Stimulated activated CD4-positive, alpha-beta T cell treated with anti-CD3 and anti-CD28 coated beads, Interleukin-1b, Interleukin-23, amount 100 ng/mL, for 1 hour (primary cell): ENCODE results near the gene MEGF9.

Source experiments
- DNase-seq, 2 donors: peaks; one replicate each; pipeline ENCODE4 v3.0.0-alpha.2; 2020; ENCODE audit warnings: low read depth in 2 of 2

The MEGF9 gene

GRCh38 chr9:120705174-120705573 is 9.1 kb downstream of the MEGF9 start:
- DNase-seq: no peak

GRCh38 chr9:120702075-120702474 is 12.2 kb downstream of the MEGF9 start:
- no peak for DNase-seq

- no peak for DNase-seq
Measured at GRCh38 chr9:120701248-120701647, 13.0 kb downstream of the MEGF9 start.

GRCh38 chr9:120698766-120699165 is 15.5 kb downstream of the MEGF9 start:
- DNase-seq: no peak

DNA sequence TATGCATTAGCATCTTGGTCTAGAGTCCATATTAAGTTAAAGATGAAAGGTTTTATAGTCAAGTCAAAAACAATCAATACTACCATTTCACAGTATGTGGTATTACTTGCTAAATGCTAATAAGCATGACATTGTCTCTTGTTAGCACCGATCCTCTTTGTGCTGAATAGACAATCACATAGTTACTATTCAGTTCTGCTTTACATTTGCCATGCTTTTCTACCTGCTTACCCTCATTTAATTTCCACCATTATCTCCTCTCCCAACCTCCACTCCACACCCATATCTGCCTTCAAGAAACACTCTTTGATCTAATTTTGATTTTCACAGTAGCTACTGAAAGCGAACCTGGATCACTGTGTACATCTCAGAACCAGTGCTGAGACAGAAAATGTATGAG is 16.8 kb downstream of the MEGF9 start:
- no peak for DNase-seq

- no peak for DNase-seq
Measured at GRCh38 chr9:120696551-120697230, 17.6 kb downstream of the MEGF9 start.

GRCh38 chr9:120694559-120694958 is 19.7 kb downstream of the MEGF9 start:
- no peak for DNase-seq

GRCh38 chr9:120693700-120694008 is 20.6 kb downstream of the MEGF9 start:
- DNase-seq: no peak

DNA sequence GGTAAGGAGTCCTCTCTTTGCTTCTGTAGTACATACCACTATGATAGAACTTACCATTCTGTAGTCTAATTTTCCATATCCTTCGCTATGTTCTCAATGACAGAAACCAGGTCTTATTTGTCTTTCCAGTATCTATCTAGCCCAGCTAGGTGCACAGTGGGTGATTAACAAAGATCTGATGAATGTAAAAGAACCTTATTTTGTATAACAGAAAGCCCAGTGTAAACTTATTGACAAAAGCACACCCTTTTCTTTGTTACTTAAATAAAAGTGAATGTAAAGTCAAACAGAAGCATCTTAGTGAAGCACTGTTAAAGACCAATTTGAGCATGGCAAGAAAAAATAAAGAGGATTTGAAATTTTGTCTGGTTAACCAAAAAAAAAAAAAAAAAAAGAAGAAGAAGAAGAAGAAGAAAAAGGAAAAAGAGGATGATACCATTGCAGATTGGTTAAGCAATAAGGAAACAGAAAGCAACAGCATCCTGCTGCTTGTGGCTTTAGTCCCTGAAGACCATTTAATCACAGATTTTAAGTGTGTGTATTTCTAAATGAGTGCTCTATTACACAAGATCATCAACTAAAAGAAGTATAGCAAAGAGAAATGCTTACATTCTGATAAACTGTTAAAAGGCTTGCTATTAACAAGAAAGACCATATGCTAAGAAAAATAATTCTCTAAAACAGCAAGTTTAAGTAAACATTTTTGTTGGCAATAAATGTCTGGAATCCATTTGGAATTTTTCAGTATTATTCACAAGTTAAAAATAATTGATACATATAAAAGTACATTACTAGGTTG is 21.2 kb downstream of the MEGF9 start:
- DNase-seq: no peak

DNA sequence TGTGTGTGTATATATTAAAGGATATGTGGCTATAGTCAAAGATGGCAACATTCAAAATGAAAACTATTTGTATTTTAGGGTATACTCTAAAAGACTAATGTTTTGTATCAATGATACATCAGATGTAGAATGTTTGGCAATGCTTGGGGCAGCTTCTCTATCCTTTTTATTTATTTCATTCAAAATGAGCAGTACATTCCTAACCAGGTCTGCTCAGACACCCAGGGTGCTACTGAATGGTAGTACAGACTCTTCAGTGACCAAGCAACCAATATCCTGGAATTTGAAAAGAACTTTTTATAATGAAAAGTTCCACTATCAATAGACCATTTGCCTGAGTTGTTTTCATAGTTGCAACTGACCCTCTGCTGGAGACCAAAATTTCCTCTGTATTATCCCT is 23.9 kb downstream of the MEGF9 start:
- no peak for DNase-seq

DNA sequence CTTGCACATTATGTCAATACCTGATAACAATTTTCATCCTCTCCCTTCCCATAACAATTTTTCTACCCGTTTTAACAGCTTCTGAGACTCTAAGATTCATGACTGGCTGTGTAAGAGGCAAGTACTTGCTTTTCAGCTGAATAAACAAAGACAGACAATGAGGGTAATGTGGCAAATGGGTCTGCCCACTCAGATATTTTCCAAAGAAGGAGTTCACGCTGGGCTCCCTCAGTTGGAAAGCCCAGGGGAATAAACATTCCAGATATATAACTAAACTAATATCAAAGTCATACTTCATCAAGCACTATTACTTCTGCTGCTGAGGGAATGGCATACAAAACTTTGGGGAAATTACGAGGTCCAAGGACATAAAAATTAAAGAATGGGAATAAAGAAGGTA is 24.4 kb downstream of the MEGF9 start:
- no peak for DNase-seq

DNA sequence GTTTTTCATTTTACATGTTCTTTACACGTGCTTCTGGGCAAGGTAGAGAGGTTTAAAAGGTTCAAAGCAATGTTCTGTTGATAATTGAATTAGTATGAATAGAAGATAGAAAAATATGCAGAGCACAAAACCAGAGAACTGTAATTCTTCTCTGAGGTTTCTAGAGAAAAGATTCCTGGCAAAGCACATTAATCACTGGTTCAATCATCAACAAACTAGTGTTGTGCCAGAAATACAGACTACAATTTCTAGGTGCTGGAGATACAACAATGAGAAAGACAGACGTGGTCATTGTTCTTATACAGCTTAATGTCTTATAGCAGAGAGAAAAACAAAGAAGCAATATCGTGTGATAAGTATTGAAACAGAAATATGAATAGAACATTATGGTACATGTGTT is 25.5 kb downstream of the MEGF9 start:
- no peak for DNase-seq

DNA sequence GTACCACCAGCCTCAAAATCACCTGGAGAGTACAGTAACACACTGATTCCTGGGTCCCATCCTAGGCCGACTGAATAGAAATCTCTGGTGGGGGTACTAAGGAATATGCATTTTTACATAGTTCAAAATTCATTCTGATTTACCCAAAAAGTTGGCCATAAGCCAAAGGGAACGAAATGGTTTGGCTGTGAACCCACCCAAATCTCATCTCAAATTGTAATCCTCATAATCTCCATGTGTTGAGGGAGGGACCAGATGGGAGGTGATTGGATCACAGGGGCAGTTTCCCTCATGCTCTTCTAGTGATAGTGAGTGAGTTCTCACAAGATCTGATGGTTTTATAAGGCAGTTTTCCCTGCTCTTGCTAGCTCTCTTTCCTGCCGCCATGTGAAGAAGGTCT is 31.1 kb downstream of the MEGF9 start:
- no peak for DNase-seq

- no peak for DNase-seq
Measured at GRCh38 chr9:120681121-120681520, 33.1 kb downstream of the MEGF9 start.

DNA sequence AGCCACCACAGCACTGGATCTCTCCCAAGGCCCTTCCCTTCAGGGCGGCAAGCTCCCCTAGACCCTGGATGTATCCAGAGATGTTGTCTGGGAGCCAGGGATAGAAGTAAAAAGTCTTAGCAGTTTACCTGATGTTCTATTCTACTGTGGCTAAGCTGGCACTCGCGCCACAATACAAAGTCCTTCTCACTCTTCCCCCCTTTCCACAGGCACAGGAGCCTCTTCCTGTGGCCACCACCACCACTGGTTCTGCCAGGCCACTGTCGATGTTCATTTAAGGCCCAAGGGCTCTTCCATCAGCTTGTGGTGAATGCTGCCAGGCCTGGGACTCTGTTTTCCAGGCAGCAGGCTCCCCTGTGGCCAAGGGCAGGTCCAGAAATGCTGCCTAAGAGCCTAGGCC is 33.7 kb downstream of the MEGF9 start:
- no peak for DNase-seq

DNA sequence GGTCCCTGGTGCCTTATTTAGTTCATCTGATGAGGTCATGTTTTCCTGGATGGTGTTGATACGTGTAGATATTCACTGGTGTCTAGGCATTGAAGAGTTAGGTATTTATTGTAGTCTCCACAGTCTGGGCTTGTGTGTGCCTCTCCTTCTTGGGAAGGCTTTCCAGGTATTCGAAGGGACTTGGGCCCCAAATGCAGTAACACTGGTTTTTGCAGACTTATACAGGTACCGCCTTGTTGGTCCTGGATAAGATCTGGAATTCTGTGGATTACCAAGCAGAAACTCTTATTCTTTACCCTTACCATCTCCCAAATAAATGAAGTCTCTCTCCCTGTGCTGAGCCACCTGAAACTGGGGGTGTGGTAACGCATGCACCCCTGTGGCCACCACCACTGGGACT is 34.1 kb downstream of the MEGF9 start:
- DNase-seq: no peak

- DNase-seq: no peak
Measured at GRCh38 chr9:120677965-120678364, 36.3 kb downstream of the MEGF9 start.

DNA sequence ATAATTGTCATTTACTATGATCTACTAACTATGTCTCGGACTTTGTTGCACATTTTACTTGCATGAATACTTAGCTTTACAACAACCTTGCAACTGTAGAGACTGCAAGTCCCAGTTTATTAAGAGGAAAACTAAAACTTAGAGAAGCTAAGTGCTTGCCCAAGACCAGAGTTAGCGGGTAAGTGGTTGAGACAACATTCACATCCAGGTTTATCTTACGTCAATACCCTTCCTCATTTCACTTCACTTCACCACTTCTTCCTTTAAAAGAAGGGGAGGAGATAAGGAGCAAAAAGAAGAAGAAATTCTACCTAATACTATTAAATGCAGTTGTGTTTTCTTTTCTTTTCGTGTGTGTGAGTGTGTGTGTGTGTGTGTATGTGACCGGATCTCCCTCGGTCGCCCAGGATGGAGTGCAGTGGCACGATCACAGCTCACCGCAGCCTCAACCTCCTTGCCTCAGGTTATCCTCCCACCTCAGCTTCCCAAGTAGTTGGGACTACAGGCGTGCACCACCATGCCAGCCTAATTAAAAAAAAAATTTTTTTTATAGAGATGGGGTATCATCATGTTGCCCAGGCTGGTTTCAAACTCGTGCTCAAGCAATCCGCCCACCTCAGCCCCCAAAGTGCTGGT is 37.4 kb downstream of the MEGF9 start:
- DNase-seq: no peak

DNA sequence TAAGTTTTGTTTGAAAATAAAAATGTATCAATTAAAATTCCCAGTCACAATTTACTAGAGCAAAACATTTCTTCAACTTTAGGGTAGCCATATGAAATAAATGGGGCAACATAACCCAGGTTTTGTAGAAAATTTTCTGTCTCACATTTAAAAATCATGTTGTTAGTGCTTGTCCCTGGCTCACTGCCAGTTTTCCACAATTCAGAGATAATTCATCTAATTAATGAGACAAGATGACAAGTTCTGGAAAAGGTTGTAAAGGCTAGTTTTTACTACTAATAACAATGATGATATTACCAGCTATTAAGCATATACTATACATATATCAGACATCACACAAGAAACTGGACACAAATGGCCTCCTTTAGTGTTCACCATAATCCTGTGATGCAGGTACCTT is 45.9 kb downstream of the MEGF9 start:
- DNase-seq: no peak

DNA sequence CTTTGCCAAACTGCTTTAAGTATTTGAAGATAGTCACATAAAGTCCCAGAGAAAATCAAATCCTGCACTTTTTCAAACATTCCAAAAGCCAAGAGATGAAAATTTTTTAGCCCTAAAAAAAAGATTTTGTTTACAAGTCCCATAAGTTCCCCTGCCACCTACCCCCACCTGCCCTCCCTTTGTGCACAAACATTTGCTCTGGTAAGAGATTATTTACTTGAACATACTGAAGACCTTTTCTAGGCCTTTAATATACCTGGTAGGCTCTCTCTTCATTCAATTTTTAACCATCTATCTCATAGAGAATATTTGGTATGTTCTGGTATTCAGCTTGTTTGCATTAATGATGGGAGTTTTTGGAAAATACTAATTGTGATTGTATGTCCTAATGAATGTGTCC is 50.3 kb downstream of the MEGF9 start:
- DNase-seq: no peak

DNA sequence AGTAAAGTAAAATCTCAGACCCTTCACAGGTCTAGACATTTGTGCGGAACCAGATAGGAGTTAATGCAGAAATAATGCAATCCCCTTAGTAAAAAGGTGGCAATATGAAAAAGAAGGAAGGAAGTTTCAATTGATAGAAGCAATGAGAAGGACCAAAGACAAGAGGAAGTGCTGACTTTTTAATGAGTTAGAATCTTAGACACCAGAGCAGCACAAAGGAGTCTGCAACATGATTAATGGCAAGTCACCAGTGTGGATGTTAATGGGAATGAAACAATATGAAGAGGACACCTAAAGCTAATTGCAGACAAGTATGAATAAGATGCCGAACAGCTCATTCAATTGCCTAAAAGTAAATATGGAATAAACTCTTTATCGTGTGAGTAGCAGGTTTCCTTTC is 50.9 kb downstream of the MEGF9 start:
- DNase-seq: no peak

- no peak for DNase-seq
Measured at GRCh38 chr9:120662513-120662912, 51.8 kb downstream of the MEGF9 start.

DNA sequence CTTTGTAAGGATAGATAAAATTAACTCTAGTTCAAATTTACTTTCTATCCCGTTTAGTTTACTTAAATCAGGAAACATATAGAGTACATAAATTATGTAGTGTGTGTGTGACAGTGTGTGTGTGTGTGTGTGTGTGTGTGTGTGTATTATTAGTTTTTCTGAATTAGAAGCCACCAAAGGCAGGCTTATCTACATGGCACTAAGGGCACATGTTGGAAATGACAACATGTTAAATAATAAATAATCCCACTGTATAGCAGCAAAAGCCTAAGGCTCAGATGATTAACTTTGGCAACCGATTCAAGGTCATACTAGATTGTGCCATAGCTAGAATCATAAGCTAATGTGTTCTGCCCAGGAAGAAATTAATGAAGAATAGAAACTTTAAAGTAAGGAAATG is 54.6 kb downstream of the MEGF9 start:
- no peak for DNase-seq
